ENCODE results near the gene PIEZO1.
"Not testable (repeated sequence)": the region's sequence is repeated elsewhere in the genome, so short reads cannot be mapped to it uniquely, and the experiment has no call there.

PIEZO1 gene

GRCh38 chr16:88803264-88803987 is 18.4 kb upstream of the PIEZO1 start, which contains the start of gene CDT1:
Gene CDT1, plus strand, starts transcription at chr16:88803789. Its CDS starts 43 bp downstream, at chr16:88803832.
- peak; percentile 58 for DNase-seq (ENCODE audit: low read depth)

- DNase-seq (ENCODE audit: low read depth), result no peak
Measured at GRCh38 chr16:88800277-88800592, 15.2 kb upstream of the PIEZO1 start.

- no peak for DNase-seq (ENCODE audit: low read depth)
Measured at GRCh38 chr16:88799569-88800276, 14.7 kb upstream of the PIEZO1 start.

GRCh38 chr16:88798772-88799455 is 13.9 kb upstream of the PIEZO1 start:
- no peak for DNase-seq (ENCODE audit: low read depth)

GRCh38 chr16:88798073-88798472 is 13.1 kb upstream of the PIEZO1 start:
- no peak for DNase-seq (ENCODE audit: low read depth)

GRCh38 chr16:88796278-88796677 is 11.3 kb upstream of the PIEZO1 start:
- DNase-seq (ENCODE audit: low read depth), result no peak

- no peak for DNase-seq (ENCODE audit: low read depth)
Measured at GRCh38 chr16:88793251-88793954, 8.4 kb upstream of the PIEZO1 start.

GRCh38 chr16:88792668-88793250 is 7.7 kb upstream of the PIEZO1 start:
- no peak for DNase-seq (ENCODE audit: low read depth)

GRCh38 chr16:88792078-88792550 is 7.1 kb upstream of the PIEZO1 start:
- no peak for DNase-seq (ENCODE audit: low read depth)

- peak; percentile 39 for DNase-seq (ENCODE audit: low read depth)
Measured at GRCh38 chr16:88790312-88791211, 5.5 kb upstream of the PIEZO1 start.

- no peak for DNase-seq (ENCODE audit: low read depth)
Measured at GRCh38 chr16:88789594-88789993, 4.6 kb upstream of the PIEZO1 start.

- DNase-seq (ENCODE audit: low read depth), result not testable (repeated sequence)
Measured at GRCh38 chr16:88788749-88789148, 3.7 kb upstream of the PIEZO1 start.

GRCh38 chr16:88787579-88788314 is 2.7 kb upstream of the PIEZO1 start:
- no peak for DNase-seq (ENCODE audit: low read depth)

GRCh38 chr16:88784856-88785105 is 239 bp downstream of the PIEZO1 start:
- DNase-seq (ENCODE audit: low read depth), result no peak

GRCh38 chr16:88784074-88784855 is 755 bp downstream of the PIEZO1 start:
- DNase-seq (ENCODE audit: low read depth), result peak; percentile 74

- peak; percentile 38 for DNase-seq (ENCODE audit: low read depth)
Measured at GRCh38 chr16:88783391-88784073, 1.5 kb downstream of the PIEZO1 start.

GRCh38 chr16:88782454-88783390 is 2.3 kb downstream of the PIEZO1 start:
- DNase-seq (ENCODE audit: low read depth), result peak; percentile 77
